ENCODE measurements around the gene ROR1.
"Not testable (repeated sequence)": the region's sequence is repeated elsewhere in the genome, so short reads cannot be mapped to it uniquely, and the experiment has no call there.

ROR1 gene

DNA sequence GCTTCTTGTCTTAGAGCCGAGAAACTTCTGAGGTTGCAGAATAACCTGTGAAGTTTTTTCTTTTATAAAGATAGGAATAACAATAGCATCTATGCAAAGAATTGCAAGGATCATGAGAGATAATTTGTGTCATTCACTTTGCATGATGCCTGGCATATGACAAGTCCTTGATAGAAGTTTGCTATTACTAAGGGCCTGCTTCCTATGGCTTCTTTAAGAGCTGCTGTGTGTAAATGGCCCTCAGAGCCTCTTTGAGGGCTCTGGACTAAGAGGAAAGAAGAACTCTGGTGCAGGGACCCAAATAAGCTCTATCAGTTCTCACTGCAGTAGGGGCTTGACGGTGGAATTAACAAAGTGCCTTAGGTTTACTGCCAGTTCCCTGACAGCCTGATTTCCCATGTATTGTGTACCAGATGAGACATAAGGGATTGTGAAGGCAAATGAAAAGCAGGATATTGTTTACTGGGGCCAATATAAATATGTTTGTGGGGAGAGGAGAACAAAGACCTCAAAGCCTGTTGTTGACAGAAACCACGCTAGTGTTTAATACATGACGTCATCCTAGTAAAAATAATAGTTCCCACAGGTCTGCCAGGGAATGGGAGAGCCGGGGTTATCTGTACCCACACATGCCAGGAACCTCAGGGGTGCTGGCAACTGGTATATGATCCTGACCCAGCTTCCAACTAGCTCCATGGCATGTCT is 298.4 kb downstream of the ROR1 start:
- DNase-seq, result no peak

DNA sequence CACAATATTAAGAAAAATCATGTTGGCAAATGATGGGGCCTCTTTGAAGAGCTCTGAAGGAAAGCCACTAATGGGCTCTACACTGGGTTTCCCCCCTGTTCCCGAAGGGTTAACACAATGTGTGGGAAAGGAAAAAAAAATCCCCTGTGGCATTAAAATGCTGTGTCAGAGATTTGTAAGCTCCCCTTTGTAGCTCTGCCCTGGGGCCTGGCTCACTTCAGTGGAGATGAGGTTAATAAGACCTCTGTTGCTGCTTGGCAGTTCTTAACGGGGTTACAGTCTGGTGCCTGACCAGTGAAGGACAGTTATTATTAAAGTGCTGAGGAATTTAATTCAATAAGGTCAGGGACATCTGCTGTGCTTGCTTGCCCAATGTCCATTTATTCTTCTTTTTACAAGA is 299.9 kb downstream of the ROR1 start:
- DNase-seq, result no peak

DNA sequence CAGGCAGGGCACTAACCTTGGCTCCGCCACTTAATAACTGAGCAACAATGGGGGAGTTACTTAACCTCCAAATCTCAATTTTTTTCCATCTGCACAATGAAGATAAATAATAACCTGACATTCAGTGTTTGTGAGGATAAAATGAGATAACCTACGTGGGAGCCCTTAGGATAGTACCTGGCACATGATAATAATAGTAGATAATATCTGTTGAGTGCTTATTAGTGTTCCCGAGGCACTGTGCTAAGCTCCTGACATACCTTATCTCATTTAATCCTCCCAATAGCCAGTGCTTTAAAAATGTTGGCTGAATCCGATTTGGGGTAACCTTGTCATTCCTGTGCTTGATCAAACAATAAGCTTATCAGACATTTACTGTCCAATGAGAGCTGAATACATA is 300.9 kb downstream of the ROR1 start:
- no peak for DNase-seq

GRCh38 chr1:64077281-64077940 is 303.6 kb downstream of the ROR1 start:
- DNase-seq, result no peak

GRCh38 chr1:64080941-64081562 is 307.2 kb downstream of the ROR1 start:
- DNase-seq, result peak; percentile 83

- peak; percentile 55 for DNase-seq
Measured at GRCh38 chr1:64082459-64082858, 308.6 kb downstream of the ROR1 start.

DNA sequence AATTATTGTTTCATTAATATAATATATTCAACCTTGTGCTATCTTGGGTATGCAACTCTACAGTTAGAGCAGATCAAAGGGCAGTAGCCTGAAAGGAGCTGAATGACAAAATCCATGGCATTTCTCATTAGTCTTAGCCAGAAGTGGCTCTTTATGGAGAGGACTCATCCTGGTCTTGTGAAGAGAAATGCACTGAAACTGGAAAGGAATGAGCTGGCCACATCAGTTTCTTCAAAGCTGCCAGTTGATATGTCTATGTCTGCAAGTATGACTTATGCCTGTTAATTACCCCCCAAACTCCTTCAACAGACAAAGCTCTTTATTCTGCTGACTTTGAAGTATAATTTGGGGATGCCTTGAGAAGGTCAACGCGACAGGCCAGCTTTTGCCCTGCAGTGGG is 310.6 kb downstream of the ROR1 start:
- no peak for DNase-seq

GRCh38 chr1:64087768-64088167 is 314.0 kb downstream of the ROR1 start:
- DNase-seq, result peak; percentile 69

DNA sequence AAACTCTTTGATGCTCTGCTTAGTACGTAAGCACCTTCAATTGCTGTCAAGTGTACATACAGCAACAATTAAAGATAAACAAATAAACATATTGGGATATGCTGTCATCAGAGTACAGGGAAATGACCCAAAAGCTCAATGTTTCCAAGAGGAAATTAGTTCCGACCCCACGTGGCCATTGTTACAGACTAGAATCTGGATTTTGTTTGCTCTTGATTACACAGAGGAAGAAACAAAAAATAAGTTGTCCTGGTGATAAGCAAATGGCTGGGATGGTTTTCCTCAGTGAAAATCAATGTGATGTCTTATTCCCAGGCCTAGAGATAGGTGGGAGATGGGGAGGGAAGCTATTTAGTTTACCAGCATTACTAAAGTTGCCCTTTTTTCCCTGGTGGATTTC is 316.6 kb downstream of the ROR1 start:
- no peak for DNase-seq

- DNase-seq, result no peak
Measured at GRCh38 chr1:64092851-64093371, 319.1 kb downstream of the ROR1 start.

DNA sequence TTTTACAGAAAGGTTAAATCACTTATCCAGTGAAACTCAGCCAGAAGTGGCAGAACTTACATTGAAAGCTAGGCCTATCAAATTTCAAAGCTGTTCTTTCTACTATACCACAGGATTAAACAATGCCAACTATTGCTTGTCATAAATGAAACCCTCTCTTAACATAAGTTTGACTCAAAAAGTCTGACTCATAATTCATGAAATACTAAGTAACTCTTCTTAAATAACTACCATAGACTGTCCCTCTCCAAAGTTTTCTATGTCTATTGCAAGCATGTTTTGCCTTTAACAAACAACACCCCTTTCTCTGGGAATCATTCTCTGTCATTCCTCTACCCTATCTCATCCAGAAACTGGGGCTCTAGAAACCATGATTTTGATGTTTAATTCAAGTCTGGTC is 320.1 kb downstream of the ROR1 start:
- peak; percentile 8 for DNase-seq

GRCh38 chr1:64095832-64096231 is 322.0 kb downstream of the ROR1 start:
- DNase-seq, result no peak

DNA sequence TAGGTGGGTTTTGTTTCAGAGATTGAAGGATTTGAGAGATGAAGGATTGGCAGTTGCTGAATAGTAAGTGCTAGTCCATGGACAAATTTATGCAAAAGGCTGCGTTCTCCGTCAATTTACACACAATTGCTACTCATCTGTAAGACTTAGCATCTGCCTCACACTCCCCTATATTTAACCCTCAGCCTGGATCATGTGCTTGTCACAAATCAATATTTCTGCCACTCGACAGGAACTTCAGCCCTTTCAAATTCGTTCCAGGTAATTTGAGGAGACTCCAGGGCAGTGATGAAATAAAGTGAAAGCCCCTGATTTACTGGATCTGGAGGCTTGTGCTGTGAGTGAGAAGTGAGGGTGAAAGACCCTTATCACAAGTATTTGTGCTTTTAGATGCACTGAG is 324.0 kb downstream of the ROR1 start:
- DNase-seq, result no peak

DNA sequence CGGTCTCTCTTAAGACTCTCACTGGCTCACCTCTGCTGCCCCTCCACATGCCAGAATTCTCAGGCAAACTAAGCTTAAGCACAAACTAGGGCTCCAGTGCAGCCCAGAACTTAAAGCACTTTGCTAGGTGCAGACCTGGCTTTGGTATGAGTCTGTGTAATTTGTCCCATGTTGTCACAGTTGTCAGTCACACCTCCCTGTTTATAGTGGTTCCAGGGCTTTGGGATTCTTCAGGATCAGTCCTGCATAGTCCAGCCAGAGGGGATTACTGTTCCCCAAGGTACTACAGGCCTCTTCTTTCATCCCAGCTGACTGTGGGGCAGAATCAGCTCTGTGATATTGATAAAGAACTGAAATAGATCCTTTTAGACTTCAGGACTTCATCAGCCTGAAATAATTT is 324.6 kb downstream of the ROR1 start:
- no peak for DNase-seq

- DNase-seq, result no peak
Measured at GRCh38 chr1:64098846-64099582, 325.2 kb downstream of the ROR1 start.

GRCh38 chr1:64100791-64101190 is 327.0 kb downstream of the ROR1 start:
- no peak for DNase-seq

DNA sequence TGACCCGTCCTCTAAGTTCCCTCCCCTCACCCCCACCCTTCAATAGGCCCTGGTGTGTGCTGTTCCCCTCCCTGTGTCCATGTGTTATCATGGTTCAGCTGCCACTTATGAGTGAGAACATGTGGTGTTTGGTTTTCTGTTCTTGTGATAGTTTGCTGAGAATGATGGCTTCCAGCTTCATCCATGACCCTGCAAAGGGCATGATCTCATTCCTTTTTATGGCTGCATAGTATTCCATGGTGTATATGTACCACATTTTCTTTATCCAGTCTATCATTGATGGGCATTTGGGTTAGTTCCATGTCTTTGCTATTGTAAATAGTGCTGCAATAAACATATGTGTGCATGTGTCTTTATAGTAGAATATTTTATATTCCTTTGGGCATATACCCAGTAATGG is 330.8 kb downstream of the ROR1 start:
- DNase-seq, result not testable (repeated sequence)

DNA sequence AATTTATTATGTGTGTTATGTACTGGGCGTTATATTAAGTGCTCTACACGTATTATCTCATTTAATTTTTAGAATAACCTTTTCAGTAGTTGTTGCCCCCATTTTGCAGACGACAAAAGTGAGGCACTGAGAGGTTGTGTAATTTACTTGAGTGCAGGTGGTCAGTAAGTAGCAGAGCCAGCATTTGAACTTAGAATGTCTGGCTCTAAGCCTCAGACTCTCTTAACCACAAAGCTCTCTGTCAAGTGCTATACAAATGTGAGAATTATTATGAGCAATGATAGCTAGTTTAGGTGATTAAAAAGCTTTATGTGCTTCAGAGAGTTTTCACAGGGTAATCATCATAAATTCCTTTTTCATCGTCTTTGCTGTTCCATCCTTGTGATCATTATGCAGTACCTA is 333.3 kb downstream of the ROR1 start:
- no peak for DNase-seq

- no peak for DNase-seq
Measured at GRCh38 chr1:64107632-64108031, 333.8 kb downstream of the ROR1 start.

- DNase-seq, result no peak
Measured at GRCh38 chr1:64110924-64111777, 337.3 kb downstream of the ROR1 start.

- no peak for DNase-seq
Measured at GRCh38 chr1:64111787-64112186, 338.0 kb downstream of the ROR1 start.

DNA sequence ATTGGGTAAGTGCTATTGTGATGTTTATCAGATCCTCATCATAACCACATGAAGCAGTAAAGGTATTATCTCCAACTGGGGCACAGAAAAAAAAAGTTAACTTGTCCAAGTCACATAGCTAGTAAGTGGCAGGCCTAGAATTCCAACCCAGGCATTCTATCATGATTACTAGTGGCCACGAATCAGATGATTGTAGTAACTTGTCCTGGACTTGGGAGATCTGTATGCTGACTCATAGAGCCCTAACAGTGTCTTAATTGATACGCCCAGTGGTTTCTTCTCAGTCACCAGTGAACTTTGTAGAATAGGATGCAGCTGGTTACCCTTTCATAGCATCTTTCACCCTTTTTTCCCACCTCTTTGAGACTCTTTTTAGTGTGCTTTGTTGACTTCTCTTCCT is 338.5 kb downstream of the ROR1 start:
- peak; percentile 21 for DNase-seq

Data from amniotic stem cell (primary cell).